Loucy (cell line): ENCODE data around the gene GARIN5B.

Experiments used
- H2AFZ ChIP-seq: fragments of 200-600 bp; sonication (generic); 2 replicates; pipeline ENCODE4 v1.6.0; 2016; ENCODE audit warnings: antibody characterized with exemption, mild to moderate bottlenecking, low read length, moderate library complexity
- H3F3A ChIP-seq: fragments of 200-600 bp; 2 replicates; pipeline ENCODE4 v1.6.0; 2016; ENCODE audit warnings: antibody characterized with exemption, low read depth, mild to moderate bottlenecking
- H3K27me3 ChIP-seq: fragments of 200-600 bp; sonication (generic); 2 replicates; pipeline ENCODE4 v1.6.1; 2014; ENCODE audit warnings: low read length, mild to moderate bottlenecking; ENCODE audit not compliant: insufficient read depth, poor library complexity, severe bottlenecking
- H3K36me3 ChIP-seq: fragments of 200-600 bp; sonication (generic); 2 replicates; pipeline ENCODE4 v1.6.1; 2016; ENCODE audit warnings: low read length; ENCODE audit not compliant: insufficient read depth
- H3K4me1 ChIP-seq: fragments of 200-600 bp; sonication (generic); 2 replicates; pipeline ENCODE4 v1.5.1; 2014; ENCODE audit warnings: low read length, mild to moderate bottlenecking; ENCODE audit not compliant: insufficient read depth, poor library complexity, severe bottlenecking
- H3K4me2 ChIP-seq: fragments of 200-600 bp; sonication (generic); 2 replicates; pipeline ENCODE4 v1.6.0; 2014; ENCODE audit warnings: antibody characterized with exemption, low read length, low read depth, mild to moderate bottlenecking; ENCODE audit not compliant: poor library complexity, severe bottlenecking
- H3K4me3 ChIP-seq: fragments of 200-600 bp; sonication (generic); 2 replicates; pipeline ENCODE4 v1.5.1; 2014; ENCODE audit warnings: low read length, mild to moderate bottlenecking, mixed read lengths; ENCODE audit not compliant: poor library complexity, severe bottlenecking
- H3K79me2 ChIP-seq: fragments of 200-600 bp; sonication (generic); 2 replicates; pipeline ENCODE4 v1.6.1; 2014; ENCODE audit warnings: low read length; ENCODE audit not compliant: insufficient read depth
- H3K9ac ChIP-seq: fragments of 200-600 bp; sonication (generic); 2 replicates; pipeline ENCODE4 v1.6.0; 2014; ENCODE audit warnings: mild to moderate bottlenecking, low read depth, low read length, moderate library complexity; ENCODE audit not compliant: poor library complexity, severe bottlenecking
- H3K9me2 ChIP-seq: fragments of 200-600 bp; sonication (generic); replicated peaks from 2 replicates; pipeline ENCODE4 v1.6.1; 2016; ENCODE audit warnings: low read depth, low read length, mixed read lengths
- H3K9me3 ChIP-seq: fragments of 200-600 bp; sonication (generic); 2 replicates; pipeline ENCODE4 v1.6.1; 2014; ENCODE audit warnings: mild to moderate bottlenecking, antibody characterized with exemption, low read length, low read depth; ENCODE audit not compliant: insufficient read depth
- H4K20me1 ChIP-seq: fragments of 200-600 bp; sonication (generic); 2 replicates; pipeline ENCODE4 v1.6.0; 2014; ENCODE audit warnings: antibody characterized with exemption, low read length, mild to moderate bottlenecking; ENCODE audit not compliant: insufficient read depth, poor library complexity, severe bottlenecking
- CTCF ChIP-seq: fragments of 200-600 bp; sonication (generic); conservative IDR thresholded peaks from 2 replicates; pipeline ENCODE4 v1.5.1; 2014; ENCODE audit warnings: mild to moderate bottlenecking, antibody characterized with exemption, low read length
- EZH2phosphoT487 ChIP-seq: fragments of 200-600 bp; IDR thresholded peaks from 2 replicates; pipeline ENCODE4 v1.6.1; 2018; ENCODE audit warnings: antibody characterized with exemption, mild to moderate bottlenecking, moderate library complexity, borderline replicate concordance

The GARIN5B gene

GRCh38 chr19:55315956-55316525 lies 47.0 kb downstream of the GARIN5B start:
- TF ChIP-seq CTCF (no peak), EZH2phosphoT487 (no peak)
- Histone ChIP-seq H3K9me3 (no peaks in the 10 kb centered on the region), H3K9ac (no peak overlapping the region), H3K4me2 (no peak overlapping the region), H3K36me3 (no peaks in the 10 kb centered on the region), H2AFZ (no peak overlapping the region), H3K79me2 (no peaks in the 10 kb centered on the region), H3K4me1 (peaks cover under 1% of the 10 kb centered on the region), H3K4me3 (no peak overlapping the region), H3K9me2 (no peaks in the 10 kb centered on the region), H3F3A (no peaks in the 10 kb centered on the region), H4K20me1 (no peaks in the 10 kb centered on the region), H3K27me3 (no peaks in the 10 kb centered on the region)

GRCh38 chr19:55314396-55314795 lies 48.7 kb downstream of the GARIN5B start:
- Histone ChIP-seq H3K36me3 (no peaks in the 10 kb centered on the region), H3K9ac (no peak overlapping the region), H3K79me2 (no peaks in the 10 kb centered on the region)

GRCh38 chr19:55312621-55313512 lies 50.2 kb downstream of the GARIN5B start:
- Histone ChIP-seq H3K4me1 (no peaks in the 10 kb centered on the region), H3F3A (no peaks in the 10 kb centered on the region)

More at GRCh38 chr19:55314396-55314795, 48.7 kb downstream of the GARIN5B start:
- Histone ChIP-seq H3K9me2 (no peaks in the 10 kb centered on the region), H3F3A (no peaks in the 10 kb centered on the region), H4K20me1 (no peaks in the 10 kb centered on the region), H3K4me1 (no peaks in the 10 kb centered on the region), H3K9me3 (no peaks in the 10 kb centered on the region), H3K27me3 (no peaks in the 10 kb centered on the region), H2AFZ (no peak overlapping the region), H3K4me2 (no peak overlapping the region), H3K4me3 (no peak overlapping the region)
- TF ChIP-seq CTCF (no peak), EZH2phosphoT487 (no peak)

More at GRCh38 chr19:55312621-55313512, 50.2 kb downstream of the GARIN5B start:
- H2AFZ ChIP-seq = no peak overlapping the region
- no peak overlapping the region for H3K9ac ChIP-seq
- no peaks in the 10 kb centered on the region for H4K20me1 ChIP-seq
- H3K9me2 ChIP-seq = no peaks in the 10 kb centered on the region
- no peaks in the 10 kb centered on the region for H3K27me3 ChIP-seq
- TF ChIP-seq EZH2phosphoT487 (no peak), CTCF (no peak)
- no peak overlapping the region for H3K4me2 ChIP-seq
- H3K36me3 ChIP-seq = no peaks in the 10 kb centered on the region
- no peaks in the 10 kb centered on the region for H3K79me2 ChIP-seq
- H3K9me3 ChIP-seq = no peaks in the 10 kb centered on the region
- H3K4me3 ChIP-seq = no peak overlapping the region
